HG03066 (cell line): Measurements from ENCODE around the gene APBA1.

ENCODE experiments used
- ATAC-seq: cut with Tn5 transposase; IDR thresholded peaks from one replicate; pipeline ENCODE4 v1.9.1; 2021; ENCODE audit warnings: low read depth; ENCODE audit not compliant: unreplicated experiment

APBA1 gene

DNA sequence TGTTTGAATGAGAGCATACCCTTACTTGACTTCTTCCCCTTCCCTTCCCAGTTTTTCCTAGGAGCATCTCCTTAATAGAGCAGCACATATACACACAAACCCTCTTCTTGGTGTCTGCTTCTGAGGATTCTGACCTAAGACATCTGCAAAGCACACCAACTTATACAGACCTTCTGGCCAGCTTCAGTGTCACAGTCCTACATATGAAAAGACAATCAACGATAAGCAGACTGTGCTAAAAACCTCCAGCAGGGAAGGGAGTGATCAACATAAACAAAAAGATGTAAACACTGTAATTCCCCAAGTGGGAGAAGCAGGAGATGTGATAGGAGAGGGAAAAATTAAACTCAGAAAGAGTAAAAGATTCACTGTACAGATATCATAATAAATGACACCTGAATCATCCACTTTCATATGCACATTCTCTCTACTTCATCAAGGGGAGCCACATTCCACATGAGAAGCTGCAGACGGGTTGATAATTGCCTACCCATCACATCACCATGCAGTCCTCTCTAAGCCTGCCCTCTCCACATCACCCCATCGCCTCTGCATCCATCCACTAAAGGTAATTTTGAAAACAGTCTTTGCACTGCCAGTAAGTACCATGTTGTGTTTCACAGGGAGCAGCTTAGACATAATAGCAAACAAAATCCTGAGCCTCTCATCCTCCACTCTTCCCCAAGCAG is 13.0 kb downstream of the APBA1 start:
- ATAC-seq = no peak

DNA sequence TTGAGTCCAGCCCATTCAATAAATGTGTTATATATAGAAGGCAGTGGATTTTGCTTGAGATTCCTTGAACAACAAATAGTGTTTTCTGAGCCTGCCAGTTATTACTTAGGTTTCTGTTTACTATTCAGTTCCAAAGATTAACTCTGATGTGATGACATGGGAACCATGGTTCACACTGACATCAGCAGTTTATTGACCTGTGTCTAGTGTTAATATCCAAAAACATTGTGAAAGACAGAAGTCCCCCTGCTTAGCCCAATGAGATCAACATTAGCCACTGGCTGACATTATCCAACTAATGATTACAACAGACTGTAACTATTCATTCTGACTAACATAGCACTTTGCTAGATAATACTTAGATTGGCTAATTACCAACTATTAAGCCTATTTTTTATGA is 14.9 kb downstream of the APBA1 start:
- no peak for ATAC-seq

DNA sequence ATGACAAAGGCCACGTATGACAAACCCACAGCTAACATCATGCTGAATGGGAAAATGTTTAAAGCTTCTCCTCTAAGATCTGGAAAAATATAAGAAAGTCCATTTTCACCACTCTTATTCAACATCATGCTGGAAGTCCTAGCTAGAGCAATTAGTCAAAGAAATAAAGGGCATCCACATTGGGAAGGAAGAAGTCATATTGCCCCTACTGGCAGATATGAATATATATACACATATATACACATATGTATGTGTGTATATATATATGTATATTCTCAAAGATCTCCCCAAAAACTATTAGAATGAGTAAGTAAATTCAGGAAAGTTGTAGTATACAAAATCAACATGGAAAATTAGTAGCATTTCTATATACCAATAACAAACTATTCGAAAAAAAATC is 17.1 kb downstream of the APBA1 start:
- no peak for ATAC-seq

DNA sequence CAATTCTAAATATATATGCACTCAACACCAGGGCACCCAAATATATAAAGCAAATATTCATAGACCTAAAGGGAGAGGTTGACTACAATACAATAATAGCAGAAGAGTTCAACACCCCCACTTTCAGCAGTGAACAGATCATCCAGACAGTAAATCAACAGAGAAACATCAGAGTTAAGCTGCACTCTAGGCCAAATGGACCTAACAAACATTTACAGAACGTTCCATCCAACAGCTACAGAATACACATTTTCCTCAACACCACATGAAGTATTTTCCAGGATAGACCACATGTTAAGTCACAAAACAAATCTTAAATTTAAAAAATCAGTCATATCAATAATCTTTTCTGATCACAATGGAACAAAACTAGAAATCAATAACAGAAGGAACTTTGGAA is 18.9 kb downstream of the APBA1 start:
- ATAC-seq = no peak

DNA sequence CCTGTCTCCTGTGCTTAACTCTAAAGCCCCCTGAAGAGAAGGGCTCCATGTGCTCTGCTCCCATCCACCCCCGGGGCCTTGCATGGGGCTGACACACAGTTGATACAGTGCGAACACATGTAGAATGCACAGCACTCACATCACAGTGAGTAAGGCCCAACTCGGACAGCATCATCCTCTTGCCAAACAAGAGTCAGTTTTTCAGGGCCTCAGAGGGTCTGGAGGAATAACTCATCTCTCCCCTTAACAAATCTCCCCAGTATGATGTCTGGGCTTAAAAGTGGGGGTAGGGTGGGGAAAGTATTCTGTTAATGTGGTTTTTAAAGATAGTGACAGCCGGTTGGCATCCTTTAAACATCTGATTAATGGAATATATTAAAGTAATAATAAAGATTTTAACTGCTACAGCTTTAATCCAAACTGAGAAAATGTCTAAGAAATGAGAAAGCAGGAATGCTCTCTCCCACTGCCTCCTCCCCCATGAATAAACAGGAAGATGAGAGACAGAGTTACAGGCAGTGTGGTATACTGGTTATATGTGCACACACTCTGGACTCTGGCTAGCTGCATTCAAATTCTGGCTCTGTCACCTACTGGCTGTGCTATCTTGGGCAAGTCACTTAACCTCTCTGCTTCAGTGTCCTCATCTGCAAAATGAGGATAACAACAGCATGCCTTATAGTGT is 22.5 kb downstream of the APBA1 start:
- ATAC-seq = no peak

DNA sequence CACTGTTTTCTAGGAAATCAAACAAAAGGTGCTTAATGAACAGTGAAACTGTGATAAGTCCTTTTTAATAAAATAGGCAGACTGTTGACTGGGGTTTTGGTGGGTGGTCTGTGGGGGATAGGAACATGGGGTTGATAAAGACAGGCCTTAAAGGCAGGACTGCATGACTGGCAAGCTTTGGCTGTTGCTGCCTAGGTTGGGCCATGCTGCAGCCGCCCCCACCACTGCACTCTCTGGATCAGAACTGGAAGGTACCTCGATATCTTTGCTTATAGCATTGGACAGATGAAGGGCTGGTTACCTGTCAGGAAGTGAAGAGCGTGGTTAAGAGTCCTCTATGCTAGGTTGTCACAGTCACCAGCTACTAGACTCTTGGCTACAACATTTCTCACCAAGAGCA is 24.4 kb downstream of the APBA1 start:
- ATAC-seq = no peak

DNA sequence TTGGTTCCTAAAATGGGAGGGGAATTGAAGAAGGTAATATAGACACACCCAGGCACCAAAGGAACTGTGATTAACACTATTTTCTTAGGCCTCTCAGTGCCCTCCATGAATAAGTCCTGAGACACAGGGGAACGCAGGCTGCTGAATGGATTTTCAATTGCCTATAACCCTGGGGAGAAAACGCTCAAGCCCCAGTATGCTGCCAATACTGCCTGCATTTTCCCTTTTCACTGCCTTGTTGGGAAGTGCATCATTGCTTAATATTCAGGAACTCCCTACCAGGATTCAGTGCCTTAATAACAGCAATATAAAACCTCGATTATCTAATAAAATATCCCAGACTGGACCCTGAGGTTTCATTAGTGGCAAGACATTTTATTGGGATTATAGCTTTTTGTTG is 25.4 kb downstream of the APBA1 start:
- no peak for ATAC-seq

DNA sequence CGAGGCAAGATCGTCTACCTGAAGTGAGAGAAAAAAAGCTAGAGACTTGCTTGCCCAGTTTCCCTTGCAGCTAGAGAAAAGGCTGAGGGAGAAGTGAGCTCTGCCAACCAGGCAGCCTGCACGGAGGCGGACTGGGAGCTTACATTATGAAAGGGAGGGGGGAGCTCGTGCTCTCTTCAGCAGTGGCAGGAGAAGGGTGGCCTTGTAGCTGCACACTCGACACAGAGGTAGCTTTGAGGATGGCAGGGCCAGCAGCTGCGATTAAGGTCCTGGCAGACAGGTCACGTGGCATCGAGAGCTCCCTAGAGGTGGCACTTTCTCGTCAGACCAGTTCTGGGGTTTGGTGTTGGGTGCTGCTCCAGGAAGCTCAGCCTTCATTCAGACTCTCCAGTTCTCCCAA is 26.7 kb downstream of the APBA1 start:
- no peak for ATAC-seq

DNA sequence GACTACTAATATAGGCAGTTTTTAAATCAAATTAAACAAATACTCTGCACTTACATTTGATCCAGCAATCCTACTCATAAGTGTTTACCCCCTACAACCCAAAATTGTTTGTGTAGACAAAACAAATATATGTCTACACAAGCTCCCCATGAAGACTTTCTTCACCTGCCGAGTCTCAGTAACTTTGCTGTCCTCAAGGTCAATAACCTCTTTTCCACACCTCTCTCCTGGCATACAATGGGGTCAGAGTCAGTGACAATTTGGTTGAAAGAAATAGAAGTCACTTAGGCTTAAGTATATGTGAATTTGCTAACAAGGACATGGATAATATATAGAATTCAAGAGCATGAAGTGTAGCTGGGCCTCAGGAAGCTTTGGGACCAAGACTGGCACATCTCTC is 29.1 kb downstream of the APBA1 start:
- ATAC-seq = no peak

DNA sequence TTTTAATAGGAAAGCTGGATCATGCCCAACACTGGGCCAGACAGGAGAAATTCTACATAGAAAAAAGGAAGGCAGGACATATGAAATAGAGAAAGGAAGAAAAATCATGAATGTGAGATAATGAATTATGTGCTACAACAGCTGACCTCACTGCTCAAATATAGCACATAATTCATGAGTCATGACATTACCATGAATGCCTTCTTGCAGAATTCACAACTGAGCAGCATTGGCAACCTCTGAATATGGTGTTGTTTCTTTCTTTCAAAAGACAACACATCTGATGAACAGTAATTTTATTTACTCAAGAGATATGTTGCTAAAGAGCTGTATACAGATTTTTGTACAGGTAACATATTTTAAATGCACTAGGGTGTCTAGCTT is 34.4 kb downstream of the APBA1 start:
- ATAC-seq = no peak

DNA sequence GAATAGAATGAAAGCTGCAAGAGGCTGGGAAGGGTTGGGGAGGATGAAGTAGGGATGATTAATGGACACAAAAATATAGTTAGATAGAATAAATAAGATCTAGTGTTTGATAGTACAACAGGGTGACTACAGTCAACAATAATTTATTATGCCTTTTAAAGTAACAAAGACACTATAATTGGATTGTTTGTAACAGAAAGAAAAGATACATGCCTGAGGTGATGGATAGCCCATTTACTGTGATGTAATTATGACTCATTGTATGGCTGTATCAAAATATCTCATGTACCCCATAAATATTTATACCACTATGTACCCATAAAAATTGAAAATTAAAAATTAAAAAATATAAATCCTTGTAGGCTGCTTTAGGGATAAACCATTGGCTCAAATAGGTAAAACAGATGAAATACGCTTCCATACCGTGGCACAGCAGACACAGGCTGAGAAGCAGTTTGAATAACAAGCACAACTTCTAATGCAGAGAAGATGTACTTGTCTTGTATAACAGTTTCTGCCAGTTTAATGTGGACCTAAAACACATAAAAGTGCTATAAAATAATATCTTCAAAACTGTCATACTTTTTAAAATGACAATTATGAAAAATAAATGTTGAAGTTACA is 34.9 kb downstream of the APBA1 start:
- no peak for ATAC-seq

DNA sequence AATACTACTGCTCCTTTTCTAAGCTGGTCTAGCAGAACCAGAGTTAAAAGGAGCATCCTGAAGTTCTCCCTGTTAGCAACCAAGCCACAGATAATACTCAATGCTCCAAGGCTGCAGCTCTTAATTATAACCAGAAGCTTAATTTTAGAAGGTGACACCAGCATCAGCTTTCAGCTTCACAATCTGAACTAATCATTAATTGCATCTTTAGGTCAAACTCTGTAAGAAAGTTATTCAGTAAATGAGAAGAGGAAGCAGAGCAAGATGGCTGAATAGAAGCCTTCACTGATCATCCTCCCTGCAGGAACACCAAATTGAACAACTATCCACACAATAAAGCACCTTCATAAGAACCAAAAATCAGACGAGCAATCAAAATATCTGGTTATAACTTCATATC is 38.5 kb downstream of the APBA1 start:
- no peak for ATAC-seq

DNA sequence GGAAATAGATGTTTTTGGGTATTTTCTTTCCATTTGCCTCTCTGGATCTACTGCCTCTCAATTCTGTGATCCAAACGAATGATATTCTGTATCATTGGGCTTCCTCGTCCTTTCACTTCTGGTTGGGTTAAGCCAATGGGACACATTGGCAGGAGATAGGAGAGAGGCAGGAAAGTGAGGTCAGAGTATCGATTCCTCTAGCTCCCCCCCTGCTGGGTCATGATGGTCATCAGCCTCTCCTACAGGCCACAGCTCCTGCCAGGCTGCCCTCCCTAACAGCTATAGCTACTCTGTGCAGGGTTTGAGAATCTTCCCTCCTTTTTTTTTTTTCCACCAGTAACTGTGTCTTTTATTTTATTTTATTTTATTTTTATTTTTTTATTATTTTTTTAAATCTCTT is 39.4 kb downstream of the APBA1 start:
- ATAC-seq = no peak

DNA sequence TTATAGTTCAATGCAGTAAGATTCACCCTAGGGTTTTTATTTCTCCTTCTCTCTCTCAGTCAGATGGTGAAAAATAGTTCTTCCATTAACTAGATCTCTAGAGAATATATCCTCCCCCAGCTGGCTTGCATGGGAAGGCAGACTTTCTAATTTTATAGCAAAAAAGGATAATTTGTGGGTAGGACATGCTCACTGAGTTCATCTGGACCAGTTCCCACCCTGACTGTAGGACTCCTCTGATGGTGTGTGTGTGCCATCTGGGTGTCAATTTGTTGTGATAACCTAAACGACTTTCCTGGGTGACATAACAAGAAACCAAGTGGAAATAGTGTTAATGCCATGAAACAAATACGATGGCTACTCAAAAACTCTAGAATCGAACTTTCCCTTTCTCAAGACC is 44.9 kb downstream of the APBA1 start:
- no peak for ATAC-seq

DNA sequence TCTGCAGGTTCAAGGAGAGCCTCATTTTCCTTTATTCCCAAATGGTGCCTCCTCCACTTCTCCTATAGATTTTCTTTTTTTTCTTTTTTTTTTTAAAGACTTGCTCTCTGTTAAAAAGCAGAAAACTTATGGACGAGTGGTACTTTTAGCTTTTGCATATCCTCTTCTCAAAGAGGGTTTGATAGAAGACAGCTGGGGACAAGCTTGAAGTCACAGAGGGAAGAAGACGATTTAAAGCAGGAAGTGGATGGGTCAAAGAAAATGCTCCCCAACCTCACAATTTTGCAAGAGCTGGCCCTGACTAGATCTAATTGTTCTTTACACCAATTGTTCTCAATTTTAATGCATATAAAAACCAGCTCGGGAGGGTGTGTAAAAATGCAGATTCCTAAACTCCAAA is 48.9 kb downstream of the APBA1 start:
- ATAC-seq = no peak

DNA sequence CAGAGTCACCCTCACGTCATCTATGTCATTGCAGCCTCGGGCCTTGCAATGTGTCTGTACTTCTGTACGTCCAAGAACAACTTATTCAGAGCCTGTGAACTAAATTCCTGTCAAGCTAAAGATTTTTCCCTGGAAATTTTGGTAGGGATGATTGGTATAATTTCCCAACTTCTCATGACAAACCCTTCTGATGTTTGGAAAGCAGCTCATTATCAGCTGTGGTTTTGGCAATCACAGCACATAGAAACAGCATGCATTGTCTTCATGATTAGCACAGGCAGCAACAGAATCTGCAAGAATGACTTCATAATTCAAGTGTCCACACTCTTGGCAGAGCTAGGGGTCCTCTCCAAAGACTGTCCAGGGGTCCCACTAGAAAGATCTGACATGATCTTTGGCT is 49.5 kb downstream of the APBA1 start:
- no peak for ATAC-seq

DNA sequence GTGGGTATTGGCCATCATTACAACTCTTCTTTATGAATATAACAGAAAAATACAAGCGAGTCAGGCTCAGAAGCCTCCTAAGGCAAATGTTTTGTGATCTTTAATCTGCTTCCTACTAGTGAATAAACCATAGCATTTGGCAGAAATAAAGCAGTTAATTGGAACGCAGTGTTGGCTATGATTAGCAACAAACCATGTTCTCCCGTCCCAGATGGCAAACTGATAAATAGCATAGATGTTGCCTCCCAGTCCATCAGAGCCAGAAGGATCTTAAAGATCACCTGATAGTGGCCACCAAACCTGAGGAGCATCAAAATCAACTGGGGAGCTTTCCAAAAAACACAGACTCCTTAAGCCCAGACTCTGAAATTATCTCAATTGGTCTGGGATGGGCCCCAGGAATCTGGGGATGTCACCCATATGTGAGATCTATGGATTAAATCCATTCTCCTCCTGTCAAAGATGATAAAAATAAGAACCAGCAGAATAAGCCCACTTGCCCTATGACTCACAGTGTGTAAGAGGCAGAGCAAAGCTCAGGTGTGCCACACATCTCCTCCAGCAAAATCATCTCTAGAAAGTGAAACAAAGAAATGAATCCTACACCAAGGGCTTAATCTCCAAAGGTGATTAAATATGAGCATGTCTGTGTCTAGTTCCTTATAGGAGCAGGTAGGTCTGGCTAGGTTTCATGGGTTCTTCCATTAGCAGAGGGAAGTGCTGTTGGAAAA is 50.3 kb downstream of the APBA1 start:
- ATAC-seq = no peak

DNA sequence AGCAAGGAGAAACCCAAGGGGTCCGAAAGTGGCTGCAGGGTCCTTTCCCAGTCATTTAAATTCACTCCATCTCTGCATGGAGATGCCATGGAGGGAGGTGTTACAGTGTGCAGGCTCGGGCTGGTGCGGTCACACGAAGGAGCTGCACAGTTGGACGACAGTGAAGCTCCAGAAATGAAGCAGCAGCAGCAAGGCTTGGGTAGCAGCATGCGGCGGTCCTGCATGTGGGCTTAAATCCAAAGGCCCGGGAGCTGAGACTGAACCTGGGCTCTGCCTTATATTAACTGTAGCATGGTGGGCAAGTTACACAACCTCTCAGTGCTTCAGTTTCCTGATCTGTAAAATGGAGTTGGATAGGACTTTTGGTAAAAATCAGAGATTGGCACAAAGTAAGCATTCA is 51.4 kb downstream of the APBA1 start:
- no peak for ATAC-seq

DNA sequence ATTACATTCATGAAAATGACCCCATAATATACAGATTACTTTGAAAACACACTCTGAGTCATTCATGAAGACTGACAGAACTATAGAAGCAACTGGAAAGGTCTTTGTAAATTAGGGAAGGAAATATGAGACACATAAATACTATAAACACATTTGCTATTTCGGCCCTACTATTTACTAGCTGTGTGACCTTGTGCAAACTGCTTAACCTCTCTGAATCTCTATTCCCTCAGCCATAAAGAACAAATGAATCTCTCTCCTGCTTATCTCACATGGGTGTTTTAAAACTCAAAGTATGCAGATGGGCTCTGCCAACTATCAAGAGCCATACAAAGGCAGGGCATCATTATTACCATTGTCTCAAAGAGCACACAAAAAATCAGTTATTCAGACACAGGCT is 52.9 kb downstream of the APBA1 start:
- no peak for ATAC-seq

DNA sequence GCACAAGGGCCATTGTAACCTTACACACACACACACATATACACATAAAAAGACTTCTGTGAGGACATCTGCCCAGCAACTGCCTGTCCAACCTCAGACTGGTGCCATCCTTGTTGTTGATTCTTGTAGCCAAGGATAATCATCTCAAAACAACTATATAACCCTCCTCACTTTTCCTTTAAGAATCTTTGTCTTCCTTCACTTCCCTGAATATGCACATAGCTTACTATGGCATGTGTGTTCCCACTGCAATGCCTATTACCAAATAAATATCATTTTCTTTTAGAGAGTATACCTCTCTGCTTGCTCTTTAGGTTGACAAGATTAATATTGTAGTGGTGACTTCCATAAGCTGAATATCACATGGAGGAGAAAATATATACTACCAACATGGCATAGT is 55.2 kb downstream of the APBA1 start:
- ATAC-seq = no peak

DNA sequence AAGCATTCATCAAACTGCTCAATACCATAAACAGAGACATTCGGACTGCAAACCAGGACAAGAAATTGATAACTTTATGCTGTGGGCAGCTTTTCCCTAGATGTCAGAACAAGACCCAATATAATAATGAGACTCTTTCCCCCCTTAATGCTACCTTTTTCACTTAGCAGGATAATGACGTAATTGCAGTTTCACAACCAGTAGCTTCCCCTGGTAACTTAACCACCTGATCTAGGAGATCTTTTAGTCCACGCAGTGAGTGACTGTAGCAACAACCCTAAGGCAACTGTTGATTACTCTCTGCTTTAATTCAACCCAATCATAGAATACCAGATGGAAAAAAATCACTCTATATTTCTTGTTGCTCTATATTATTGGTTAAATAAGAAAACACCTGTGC is 56.3 kb downstream of the APBA1 start:
- ATAC-seq = no peak

DNA sequence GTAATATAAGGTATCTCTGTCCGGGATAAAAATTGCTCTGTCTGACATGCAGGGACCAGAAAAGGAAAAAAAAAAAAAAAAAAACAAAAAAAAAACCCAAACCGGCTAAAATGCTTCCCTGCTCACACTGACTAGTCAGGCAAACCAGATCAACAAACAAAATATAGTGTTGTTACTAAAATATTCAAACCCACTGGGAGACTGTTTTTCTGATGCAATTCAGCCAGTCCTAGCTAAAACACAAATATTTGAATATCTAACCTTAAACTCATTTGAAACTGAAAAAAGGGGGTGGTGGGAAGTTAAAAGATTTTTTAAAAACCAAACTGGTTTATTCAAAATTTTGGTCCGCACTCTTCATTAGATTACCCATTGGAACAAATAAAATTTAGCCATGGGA is 61.0 kb downstream of the APBA1 start:
- ATAC-seq = no peak
